Inferior parietal cortex (tissue), 1 donor: Measurements from ENCODE around the gene AMFR.
"Not testable (repeated sequence)": the region's sequence is repeated elsewhere in the genome, so short reads cannot be mapped to it uniquely, and the experiment has no call there.

Source experiments
- DNase-seq: peaks from one replicate; pipeline ENCODE4 v3.0.0-alpha.2; 2016; ENCODE audit errors: extremely low spot score

Gene AMFR

DNA sequence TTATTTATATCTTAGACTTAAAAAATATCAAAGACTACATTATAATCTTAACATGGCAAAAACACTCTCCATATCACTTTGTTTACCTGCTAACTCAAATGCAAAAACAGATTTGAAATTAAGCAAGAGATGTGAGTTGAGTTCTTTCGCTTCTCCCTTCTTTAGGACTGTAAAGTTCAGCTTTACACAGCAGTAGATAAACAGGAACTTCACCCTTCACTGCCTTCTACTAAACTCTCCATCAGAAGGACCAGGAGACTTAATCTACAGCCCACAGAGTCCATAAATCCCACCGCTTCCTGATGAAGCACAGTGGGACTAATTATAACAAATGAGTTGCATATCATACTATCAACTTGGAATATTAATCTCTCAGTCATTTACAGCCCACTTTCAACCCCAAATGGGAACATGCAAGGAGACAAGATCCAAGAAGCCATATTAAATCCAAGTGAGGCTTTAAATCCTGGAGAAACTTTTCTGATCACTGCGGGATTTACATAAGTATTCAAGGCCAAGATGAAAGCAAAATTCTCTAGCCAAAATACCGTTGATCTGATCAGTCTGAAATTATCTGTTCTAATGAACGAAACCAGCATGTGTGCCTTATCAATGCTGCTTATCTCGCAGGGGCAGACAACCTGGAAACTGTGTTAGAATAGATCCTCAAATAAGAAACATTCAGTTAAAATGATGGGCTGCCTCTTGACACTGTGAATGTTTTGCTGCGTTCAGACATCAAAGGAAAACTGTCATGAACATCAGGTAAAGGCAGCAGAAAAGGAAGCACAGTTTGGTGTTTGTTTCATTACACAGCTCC, 1.6 kb downstream of the AMFR start:
- DNase-seq = no peak

DNA sequence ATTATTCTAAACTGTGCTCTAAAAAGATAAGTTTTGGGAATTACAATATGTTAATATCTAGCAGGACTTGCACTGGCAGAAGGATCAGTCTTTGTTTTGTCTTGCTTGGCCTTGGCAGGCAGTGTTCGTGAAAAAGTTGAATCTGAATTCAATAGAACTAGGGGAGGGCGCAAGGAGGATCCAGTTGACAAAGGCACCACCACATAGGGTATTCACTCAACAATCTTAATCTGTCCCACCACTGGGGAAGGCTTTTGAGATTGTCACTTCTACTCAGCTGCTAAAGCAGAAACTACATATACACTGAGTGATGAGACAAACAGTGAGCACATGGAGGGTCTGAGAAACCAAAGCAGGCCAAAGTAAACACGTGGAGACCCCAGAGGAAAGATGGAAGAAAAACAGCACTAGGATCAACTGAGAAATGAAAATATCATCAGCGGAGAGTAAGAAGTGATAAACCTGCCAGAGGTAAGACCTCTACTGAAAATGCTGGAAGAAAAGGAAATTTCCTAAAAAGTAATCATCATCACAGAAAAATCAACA, 2.4 kb downstream of the AMFR start:
- no peak for DNase-seq

DNA sequence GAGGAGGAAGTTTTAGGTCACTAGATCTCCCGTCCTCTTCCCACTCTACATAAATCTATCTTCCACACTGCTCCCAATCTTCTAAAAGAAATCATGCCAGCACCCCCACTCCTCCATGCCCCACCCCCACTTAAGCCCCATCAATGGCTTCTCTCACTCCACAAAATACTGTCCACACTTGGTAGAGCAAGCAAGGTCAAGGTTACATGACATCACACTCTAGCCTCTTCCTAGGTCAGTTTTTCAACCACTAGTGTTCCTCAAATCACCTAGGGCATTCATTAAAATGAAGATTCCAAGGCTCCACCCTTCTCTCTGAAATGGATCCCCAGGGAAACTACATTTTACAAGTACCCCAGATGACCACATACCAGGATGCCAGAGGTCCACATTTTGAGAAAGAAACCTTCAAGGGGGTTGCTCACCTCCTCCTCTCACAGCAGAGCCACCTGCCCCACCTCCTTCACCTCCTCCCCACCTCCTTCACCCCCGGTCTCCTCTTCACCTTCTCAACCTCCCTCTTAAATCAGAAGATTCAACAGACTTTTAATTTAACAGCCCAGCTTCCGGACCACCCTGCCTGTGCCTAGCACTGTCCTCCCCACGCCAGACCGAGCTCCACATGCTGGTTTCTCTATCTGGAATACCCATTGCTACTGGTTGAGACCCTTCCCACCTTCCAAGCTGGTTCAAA, 3.2 kb downstream of the AMFR start:
- no peak for DNase-seq

DNA sequence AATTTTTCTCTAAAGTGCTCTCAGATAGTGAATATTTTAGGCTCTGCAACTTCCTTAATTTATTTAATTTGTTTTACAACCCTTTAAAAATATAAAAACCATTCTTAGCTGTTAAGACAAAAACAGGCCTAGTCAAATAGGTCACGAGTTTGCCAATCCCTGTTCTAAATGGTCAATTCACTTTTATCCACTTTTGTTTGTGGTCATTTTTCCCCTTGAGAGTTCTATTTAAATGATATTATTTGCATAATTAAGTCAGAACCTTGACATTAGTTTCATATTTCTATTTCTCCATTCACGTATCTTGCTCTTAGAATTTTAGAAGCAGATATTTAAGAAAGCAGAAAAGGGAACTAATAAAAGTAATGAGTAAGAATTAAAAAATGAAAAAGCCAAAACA, 4.0 kb downstream of the AMFR start:
- DNase-seq = no peak

GRCh38 chr16:56420613-56421012, 4.7 kb downstream of the AMFR start:
- DNase-seq = no peak

GRCh38 chr16:56419740-56420548, 5.4 kb downstream of the AMFR start:
- no peak for DNase-seq

DNA sequence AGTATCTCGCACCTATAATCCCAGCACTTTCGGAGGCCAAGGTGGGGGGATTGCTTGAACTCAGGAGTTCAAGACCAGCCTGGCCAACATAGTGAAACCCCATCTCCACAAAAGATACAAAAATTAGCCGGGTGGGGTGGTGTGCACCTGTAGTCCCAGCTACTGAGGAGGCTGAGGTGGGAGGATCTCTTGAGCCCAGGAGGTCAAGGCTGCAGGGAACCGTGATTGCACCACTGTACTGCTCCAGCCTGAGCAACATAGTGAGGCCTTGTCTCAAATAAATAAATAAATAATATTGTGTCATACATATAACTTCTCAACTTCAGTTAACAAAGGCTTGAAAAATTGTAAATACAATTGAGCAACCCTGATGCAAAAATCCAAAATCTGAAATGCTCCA, 8.2 kb downstream of the AMFR start:
- no peak for DNase-seq

DNA sequence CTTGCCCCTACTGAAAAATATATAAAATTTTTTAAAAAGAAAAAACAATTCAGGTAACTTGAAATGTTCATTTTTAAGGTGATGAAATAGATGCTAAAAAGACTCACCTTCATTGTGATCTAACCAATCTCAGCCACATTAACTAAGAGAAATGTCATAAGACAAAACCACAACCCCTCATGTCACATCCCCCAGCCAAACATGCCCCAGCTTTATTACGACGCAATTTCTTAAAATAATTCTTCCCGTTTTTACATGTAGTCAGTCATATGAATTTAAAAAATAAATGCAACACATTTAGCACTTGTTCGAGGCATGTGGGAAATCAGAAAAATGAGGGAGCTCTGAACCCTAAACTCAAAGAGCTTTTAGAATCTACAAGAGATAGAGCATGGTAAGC, 9.5 kb downstream of the AMFR start:
- DNase-seq = no peak

GRCh38 chr16:56414366-56414765, 11.0 kb downstream of the AMFR start:
- DNase-seq = no peak

GRCh38 chr16:56413381-56413780, 12.0 kb downstream of the AMFR start:
- no peak for DNase-seq

- DNase-seq = no peak
These were observed 13.7 kb downstream of the AMFR start for GRCh38 chr16:56411624-56412023.

DNA sequence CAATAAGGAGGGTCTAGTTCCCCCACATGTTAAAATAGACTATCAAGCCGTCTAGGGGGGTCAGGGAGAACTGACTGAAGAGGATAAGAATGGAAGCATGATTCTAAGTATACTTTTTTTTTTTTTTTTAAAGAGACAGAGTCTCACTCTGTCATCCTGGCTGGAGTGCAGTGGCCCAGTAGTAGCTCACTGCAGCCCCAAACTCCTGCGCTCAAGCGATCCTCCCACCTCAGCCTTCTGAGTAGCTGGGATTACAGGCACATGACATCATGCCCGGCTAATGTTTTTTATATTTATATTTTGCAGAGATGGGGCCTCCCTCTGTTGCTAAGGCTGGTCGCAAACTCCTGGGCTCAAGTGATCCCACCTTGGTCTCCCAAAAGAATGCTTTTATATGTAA, 14.2 kb downstream of the AMFR start:
- no peak for DNase-seq

- DNase-seq = no peak
These were observed 16.1 kb downstream of the AMFR start for GRCh38 chr16:56409195-56409594.

DNA sequence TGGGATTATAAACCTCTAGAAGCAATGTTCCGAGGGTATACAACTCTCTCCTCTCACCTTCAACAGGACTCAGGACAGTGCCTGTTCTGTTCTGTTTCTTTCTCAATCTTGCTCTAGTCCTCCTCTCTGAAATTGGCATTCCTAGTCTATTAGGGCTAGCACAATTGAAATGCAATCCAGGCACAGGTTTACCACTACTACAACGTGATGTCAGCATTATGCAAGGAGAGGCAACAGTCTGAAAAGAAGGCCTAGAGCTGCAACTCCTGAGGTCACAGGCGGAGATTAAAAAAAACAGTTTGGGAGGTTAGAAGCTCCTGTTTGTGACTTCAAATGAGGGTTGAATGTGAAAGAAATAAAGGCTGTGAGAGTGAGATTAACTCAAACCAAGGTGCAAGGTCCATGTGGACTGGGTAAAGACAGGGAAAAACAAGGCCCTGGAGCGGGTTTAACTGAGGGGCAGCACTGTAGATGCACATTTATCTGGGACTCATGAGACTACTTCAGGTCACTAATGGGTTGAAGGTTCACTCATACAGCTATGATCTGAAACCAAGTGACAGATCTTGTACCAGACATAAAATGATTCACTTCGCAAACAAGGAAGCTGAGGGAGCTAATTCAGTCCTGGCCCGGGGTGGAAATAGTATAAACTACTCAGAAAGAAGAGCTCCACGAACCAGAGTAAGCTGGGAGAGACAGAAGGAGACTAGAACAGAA, 16.8 kb downstream of the AMFR start:
- no peak for DNase-seq

- DNase-seq = no peak
These were observed 19.2 kb downstream of the AMFR start for GRCh38 chr16:56405977-56406672.

DNA sequence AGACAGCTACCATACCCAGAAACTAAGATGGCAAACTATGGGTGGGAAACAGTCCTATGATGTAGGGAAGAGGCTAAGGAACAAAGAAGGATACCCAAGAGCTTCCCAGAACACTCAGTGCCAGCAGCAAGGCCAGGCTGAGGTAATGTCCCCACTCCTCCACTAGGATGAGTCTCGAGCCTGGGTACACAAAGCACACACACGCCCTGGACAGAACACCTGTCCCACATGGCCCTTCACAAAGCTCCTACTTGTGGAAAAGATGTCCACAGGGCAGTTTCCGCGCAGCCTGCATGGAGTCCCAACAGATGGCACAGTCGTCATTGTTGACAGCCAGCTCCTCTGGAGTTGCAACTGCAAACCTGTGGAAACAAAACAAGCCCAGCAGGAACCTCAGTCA, 23.9 kb downstream of the AMFR start:
- no peak for DNase-seq

DNA sequence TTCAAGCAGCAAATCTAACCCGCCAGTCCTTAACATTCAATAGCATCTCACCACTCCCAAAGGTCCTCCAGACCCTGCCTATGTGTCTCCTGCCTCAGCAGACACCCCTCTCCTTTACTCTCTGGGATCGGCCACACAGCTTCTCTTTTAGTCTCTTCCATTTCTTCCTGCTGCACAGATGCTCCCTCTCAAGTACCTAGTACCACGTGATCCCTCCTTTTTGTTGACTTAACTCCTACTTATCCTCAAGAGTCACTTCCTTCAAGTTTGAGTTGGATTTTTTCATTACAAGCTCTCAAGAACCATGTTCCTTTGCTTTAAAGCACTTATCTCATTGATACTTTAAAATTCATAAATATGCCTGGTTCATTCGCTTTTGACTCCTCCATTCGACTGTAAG, 24.9 kb downstream of the AMFR start:
- DNase-seq = no peak

DNA sequence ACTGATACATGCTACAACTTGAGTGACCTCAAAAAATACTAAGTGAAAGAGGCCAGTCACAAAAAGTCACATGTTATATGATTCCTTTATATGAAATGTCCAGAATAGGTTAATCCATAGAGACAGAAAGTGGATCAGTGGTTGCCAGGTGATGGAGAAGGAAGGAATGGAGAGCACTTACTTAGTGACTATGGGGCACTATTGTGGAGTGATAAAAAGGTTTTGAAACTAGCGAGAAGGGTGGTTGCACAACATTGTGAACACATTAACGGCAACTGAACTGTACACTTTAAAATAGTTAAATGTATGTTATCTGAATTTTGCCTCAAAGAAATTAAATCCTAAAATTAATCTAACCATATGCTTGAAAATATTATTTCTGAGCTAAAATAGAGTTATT, 25.9 kb downstream of the AMFR start:
- DNase-seq = no peak

DNA sequence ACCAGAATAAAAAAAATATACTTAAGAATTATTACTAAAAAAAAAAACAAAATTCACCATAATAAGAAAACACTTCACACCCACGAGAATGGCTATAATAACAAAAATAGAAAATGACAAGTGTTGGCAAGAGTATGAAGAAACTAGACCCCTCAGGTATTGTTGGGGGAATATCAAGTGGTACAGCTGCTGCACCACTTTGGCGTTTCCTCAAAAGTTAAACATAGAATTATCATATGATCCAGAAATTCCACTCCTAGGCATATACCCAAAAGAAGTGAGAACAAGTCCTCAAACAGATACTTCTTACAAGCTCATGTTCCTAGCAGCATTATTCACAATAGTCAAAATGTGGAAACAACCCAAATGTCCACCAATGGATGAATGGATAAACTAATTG, 26.3 kb downstream of the AMFR start:
- no peak for DNase-seq

DNA sequence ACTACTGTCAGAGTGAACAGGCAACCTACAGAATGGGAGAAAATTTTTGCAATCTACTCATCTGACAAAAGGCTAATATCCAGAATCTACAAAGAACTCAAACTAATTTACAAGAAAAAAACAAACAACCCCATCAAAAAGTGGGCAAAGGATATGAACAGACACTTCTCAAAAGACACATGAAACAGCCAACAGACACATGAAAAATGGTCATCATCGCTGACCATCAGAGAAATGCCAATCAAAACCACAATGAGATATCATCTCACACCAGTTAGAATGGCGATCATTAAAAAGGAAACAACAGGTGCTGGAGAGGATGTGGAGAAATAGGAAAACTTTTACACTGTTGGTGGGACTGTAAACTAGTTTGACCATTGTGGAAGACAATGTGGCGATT, 28.6 kb downstream of the AMFR start:
- DNase-seq = not testable (repeated sequence)

- DNase-seq = no peak
These were observed 35.8 kb downstream of the AMFR start for GRCh38 chr16:56389554-56389953.
